ENCODE measurements around the gene PARD3.
A peak's percentile ranks its signal among the peaks of the same experiment; 100 is the strongest.
"Not testable (repeated sequence)": the region's sequence is repeated elsewhere in the genome, so short reads cannot be mapped to it uniquely, and the experiment has no call there.

The PARD3 gene

GRCh38 chr10:34479520-34480179, 335.4 kb downstream of the PARD3 start:
- no peak for DNase-seq

- no peak for DNase-seq
These were observed 337.8 kb downstream of the PARD3 start for GRCh38 chr10:34477249-34477648.

GRCh38 chr10:34476608-34477007, 338.5 kb downstream of the PARD3 start:
- no peak for DNase-seq

GRCh38 chr10:34475786-34476185, 339.3 kb downstream of the PARD3 start:
- DNase-seq, result no peak

- DNase-seq, result no peak
These were observed 339.8 kb downstream of the PARD3 start for GRCh38 chr10:34475274-34475646.

GRCh38 chr10:34474555-34475273, 340.4 kb downstream of the PARD3 start:
- no peak for DNase-seq

GRCh38 chr10:34474009-34474376, 341.1 kb downstream of the PARD3 start:
- DNase-seq, result no peak

GRCh38 chr10:34473174-34474008, 341.7 kb downstream of the PARD3 start:
- DNase-seq, result no peak

GRCh38 chr10:34470307-34470706, 344.8 kb downstream of the PARD3 start:
- no peak for DNase-seq

- no peak for DNase-seq
These were observed 345.6 kb downstream of the PARD3 start for GRCh38 chr10:34469446-34469845.

GRCh38 chr10:34467902-34468301, 347.2 kb downstream of the PARD3 start:
- DNase-seq, result no peak

- no peak for DNase-seq
These were observed 347.7 kb downstream of the PARD3 start for GRCh38 chr10:34467364-34467763.

- DNase-seq, result no peak
These were observed 349.4 kb downstream of the PARD3 start for GRCh38 chr10:34465678-34466077.

- no peak for DNase-seq
These were observed 350.5 kb downstream of the PARD3 start for GRCh38 chr10:34464591-34464990.

- no peak for DNase-seq
These were observed 351.1 kb downstream of the PARD3 start for GRCh38 chr10:34464000-34464399.

- DNase-seq, result no peak
These were observed 352.1 kb downstream of the PARD3 start for GRCh38 chr10:34462993-34463392.

- DNase-seq, result no peak
These were observed 353.0 kb downstream of the PARD3 start for GRCh38 chr10:34462056-34462455.

- peak; percentile 11 for DNase-seq
These were observed 360.4 kb downstream of the PARD3 start for GRCh38 chr10:34454590-34455261.

GRCh38 chr10:34449836-34450235, 365.3 kb downstream of the PARD3 start:
- no peak for DNase-seq

- DNase-seq, result no peak
These were observed 369.0 kb downstream of the PARD3 start for GRCh38 chr10:34446049-34446448.

GRCh38 chr10:34444223-34445183, 370.6 kb downstream of the PARD3 start:
- DNase-seq, result no peak

GRCh38 chr10:34439386-34439785, 375.7 kb downstream of the PARD3 start:
- DNase-seq, result not testable (repeated sequence)

All from NCI-H2171 (cell line).